ENCODE results near the gene NDUFAF5.

NDUFAF5 gene

DNA sequence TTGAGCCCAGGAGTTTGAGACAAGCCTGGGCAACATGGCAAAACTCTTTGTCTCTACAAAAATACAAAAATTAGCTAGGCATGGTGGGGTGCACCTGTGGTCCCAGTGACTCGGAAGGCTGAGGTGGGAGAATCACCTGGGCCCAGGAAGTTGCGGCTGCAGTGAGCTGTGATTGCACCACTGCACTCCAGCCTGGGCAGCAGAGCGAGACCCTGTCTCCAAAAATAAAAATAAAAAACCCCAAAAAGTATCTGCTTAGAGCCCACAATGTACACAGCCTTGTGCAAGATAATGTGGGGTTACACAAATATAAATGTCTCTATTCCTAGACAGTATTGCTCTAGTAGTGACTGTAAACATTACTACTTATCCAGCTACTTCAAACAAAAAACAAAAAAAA, 6.0 kb upstream of the NDUFAF5 start:
- no peak for DNase-seq (ENCODE audit: low read depth)
- TF ChIP-seq, protein P1, sequence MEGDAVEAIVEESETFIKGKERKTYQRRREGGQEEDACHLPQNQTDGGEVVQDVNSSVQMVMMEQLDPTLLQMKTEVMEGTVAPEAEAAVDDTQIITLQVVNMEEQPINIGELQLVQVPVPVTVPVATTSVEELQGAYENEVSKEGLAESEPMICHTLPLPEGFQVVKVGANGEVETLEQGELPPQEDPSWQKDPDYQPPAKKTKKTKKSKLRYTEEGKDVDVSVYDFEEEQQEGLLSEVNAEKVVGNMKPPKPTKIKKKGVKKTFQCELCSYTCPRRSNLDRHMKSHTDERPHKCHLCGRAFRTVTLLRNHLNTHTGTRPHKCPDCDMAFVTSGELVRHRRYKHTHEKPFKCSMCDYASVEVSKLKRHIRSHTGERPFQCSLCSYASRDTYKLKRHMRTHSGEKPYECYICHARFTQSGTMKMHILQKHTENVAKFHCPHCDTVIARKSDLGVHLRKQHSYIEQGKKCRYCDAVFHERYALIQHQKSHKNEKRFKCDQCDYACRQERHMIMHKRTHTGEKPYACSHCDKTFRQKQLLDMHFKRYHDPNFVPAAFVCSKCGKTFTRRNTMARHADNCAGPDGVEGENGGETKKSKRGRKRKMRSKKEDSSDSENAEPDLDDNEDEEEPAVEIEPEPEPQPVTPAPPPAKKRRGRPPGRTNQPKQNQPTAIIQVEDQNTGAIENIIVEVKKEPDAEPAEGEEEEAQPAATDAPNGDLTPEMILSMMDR (IDR thresholded peaks at IDR 0.05; ENCODE audit: insufficient read depth, low read depth, low read length, missing control alignments) = no peak
- no peak overlapping the region for H3K4me3 ChIP-seq (ENCODE audit: low read length)

DNA sequence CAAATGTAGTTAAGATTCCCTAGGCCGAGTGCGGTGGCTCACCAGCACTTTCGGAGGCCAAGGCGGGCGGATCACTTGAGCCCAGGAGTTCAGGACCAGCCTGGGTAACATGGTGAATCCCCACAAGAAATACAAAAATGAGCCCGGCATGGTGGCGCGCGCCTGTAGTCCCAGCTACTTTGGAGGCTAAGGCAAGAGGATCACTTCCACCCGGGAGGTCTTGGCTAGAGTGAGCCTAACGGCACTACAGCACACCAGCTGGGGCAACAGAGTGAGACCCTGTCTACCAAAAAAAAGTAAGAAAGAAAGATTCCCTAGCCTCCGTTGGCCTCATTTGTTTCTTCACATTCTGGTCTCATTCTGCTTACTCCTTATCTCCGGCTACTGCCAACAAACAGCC, 1.3 kb upstream of the NDUFAF5 start:
- H3K4me3 ChIP-seq (ENCODE audit: low read length) = peak overlapping the region; percentile 90
- DNase-seq (ENCODE audit: low read depth) = no peak
- TF ChIP-seq, protein P1 (IDR thresholded peaks at IDR 0.05; ENCODE audit: insufficient read depth, low read depth, low read length, missing control alignments) = no peak

DNA sequence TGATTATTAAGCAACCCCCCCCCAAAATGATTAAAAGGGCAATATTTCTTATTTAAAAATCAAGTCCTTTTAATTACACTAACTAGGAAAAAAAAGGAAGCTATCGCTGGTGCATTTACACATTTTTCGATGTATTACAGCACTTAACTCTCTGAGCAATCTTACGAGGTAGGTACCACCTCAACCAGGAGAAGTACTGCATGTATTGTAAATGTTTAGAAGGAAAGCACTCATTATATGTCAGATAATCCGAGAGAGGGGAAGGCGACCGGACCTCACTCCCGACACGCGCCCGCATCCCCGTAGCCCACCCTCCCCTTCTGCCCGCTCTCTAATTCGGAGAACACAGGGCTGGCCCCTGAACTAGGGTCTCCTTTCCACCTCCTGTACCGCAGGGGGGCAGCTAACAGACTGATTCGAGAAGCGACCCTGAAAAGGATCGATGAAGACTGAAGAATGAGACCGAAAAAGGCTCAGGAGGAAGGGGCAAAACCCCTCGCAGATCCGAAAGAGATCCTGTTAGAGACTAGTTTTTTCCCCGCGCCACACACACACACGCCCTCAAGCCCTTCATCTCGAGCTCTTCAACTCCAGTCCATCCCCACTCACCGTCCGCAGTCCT, 446 bp upstream of the NDUFAF5 start:
- TF ChIP-seq, protein P1 (IDR thresholded peaks at IDR 0.05; ENCODE audit: insufficient read depth, low read depth, low read length, missing control alignments) = no peak
- DNase-seq (ENCODE audit: low read depth) = no peak

DNA sequence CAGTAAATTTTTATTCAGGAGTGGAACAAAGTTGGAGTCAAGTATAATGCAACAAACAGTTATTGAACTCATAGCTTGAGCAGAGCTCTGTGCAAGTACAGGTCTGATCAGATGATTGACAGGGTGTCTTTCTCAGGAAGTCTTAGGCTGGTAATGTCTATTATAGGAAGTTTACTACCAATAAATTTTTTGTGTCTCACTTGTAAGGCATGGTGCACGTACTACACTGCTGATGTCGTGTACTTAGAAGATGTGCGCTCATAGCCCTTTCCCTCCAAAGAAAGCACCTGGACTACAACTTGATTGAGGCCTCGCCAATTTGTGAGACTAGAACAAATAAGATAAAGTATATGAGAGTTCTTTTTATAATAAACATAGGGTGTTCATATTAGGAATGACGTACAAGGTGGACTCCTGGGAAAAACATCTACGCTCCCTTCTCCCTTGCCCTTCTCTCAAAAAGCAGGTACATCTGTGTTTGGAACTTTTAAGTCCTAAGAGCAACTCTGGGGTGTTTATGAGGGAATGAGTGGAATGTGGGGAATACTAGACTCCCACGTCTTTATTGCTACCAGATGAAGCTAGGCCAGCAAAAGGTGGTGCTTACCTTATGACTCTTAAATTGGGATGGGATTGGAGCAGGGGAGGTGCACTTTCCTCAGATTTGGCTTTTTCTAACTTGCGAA, 1.5 kb downstream of the NDUFAF5 start:
- DNase-seq (ENCODE audit: low read depth) = peak; percentile 3
- TF ChIP-seq, protein P1 (IDR thresholded peaks at IDR 0.05; ENCODE audit: insufficient read depth, low read depth, low read length, missing control alignments) = no peak
- peak overlapping the region; percentile 90 for H3K4me3 ChIP-seq (ENCODE audit: low read length)

More for the DNA sequence above, 446 bp upstream of the NDUFAF5 start:
- peak overlapping the region; percentile 90 for H3K4me3 ChIP-seq (ENCODE audit: low read length)

DNA sequence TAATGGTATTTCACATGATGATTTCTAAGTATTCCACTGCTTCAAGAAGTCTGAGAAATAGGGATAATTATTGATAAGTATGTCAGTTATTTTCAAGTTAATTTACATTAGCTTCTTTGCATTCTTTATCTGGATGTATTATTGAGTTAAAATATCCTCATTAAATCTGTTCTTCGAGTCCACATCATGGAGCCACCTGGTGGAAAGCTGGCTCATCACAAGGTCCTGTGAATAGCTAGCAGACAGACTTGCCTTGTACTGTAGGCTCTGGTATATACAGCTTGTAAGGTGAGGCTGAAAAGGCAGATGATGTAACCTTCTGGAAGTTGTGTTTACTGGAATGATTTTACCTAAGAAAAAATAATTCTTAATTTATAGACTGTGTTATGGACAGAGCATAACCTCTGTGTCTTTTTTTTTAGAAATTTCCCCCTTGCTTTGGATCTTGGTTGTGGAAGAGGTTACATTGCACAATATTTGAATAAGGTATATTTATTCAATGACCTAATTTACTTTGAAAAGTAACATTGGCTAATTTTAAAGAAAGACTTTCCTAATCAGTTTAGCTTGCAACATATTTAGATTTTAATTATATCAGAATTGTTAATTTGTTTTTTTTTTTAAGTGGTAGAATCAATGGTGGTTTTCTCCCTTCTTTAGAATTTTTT, 3.5 kb downstream of the NDUFAF5 start:
- peak; percentile 80 for DNase-seq (ENCODE audit: low read depth)
- TF ChIP-seq, protein P1 (IDR thresholded peaks at IDR 0.05; ENCODE audit: insufficient read depth, low read depth, low read length, missing control alignments) = peak; percentile 82
- H3K4me3 ChIP-seq (ENCODE audit: low read length) = no peak overlapping the region

DNA sequence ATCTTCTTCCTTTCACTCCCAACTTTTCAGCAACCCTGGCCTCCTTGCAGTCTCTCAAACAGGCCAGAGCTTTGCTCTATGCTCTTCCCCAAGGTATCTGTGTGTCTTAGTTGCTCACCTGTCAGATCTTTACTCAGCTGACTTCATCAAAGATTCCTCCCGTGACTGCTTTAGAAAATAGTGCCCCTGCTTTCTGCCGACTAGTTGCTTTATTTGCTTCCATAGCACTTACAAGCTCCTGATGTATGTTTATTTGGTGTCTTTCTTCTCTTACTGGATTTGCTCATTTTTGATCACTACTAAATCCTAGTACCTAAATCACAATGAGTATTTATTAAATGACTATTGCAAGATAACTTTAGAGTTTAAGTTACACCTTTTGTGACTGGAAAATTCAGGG, 5.9 kb downstream of the NDUFAF5 start:
- no peak for DNase-seq (ENCODE audit: low read depth)
- TF ChIP-seq, protein P1 (IDR thresholded peaks at IDR 0.05; ENCODE audit: insufficient read depth, low read depth, low read length, missing control alignments) = no peak
- H3K4me3 ChIP-seq (ENCODE audit: low read length) = no peak overlapping the region
